GM18873 (cell line): ENCODE data around the gene LYPD4.
"Not testable (repeated sequence)": the region's sequence is repeated elsewhere in the genome, so short reads cannot be mapped to it uniquely, and the experiment has no call there.

Experiments used
- ATAC-seq: cut with Tn5 transposase; IDR thresholded peaks from one replicate; pipeline ENCODE4 v1.9.1; 2021; ENCODE audit warnings: mild to moderate bottlenecking, moderate library complexity, moderate number of reproducible peaks; ENCODE audit not compliant: unreplicated experiment, low FRiP score

Gene LYPD4

GRCh38 chr19:41804336-41804735 lies 40.1 kb downstream of the LYPD4 start:
- ATAC-seq = no peak

GRCh38 chr19:41802770-41803169 lies 41.7 kb downstream of the LYPD4 start:
- no peak for ATAC-seq

GRCh38 chr19:41801792-41802211 lies 42.7 kb downstream of the LYPD4 start:
- no peak for ATAC-seq

- no peak for ATAC-seq
Observed at GRCh38 chr19:41801031-41801430, 43.5 kb downstream of the LYPD4 start.

GRCh38 chr19:41799444-41800000 lies 45.0 kb downstream of the LYPD4 start:
- ATAC-seq = no peak

GRCh38 chr19:41796901-41797300 lies 47.6 kb downstream of the LYPD4 start:
- ATAC-seq = no peak

GRCh38 chr19:41796362-41796761 lies 48.1 kb downstream of the LYPD4 start, which contains the start of gene CEACAM3:
Gene CEACAM3 (plus strand): TSS chr19:41796587. CDS start chr19:41796678, 91 bp downstream.
- ATAC-seq = no peak

- no peak for ATAC-seq
Observed at GRCh38 chr19:41795031-41795461, 49.4 kb downstream of the LYPD4 start.

GRCh38 chr19:41793414-41793727 lies 51.1 kb downstream of the LYPD4 start:
- ATAC-seq = no peak

GRCh38 chr19:41792513-41793413 lies 51.7 kb downstream of the LYPD4 start:
- no peak for ATAC-seq

- not testable (repeated sequence) for ATAC-seq
Observed at GRCh38 chr19:41789053-41789452, 55.4 kb downstream of the LYPD4 start.

- not testable (repeated sequence) for ATAC-seq
Observed at GRCh38 chr19:41788518-41788917, 56.0 kb downstream of the LYPD4 start.
